ENCODE measurements around the gene PARD3B. TPM values are rescaled to one million over a fixed set of nuclear protein-coding genes. Genes with fewer than 3 reads are reported as not detected.

Gene PARD3B
- total RNA-seq, 2 experiments from 2014 or later, result 0.16 TPM; not detected in 1

- H3K27ac Mint-ChIP-seq, result no peak overlapping the region
- H3K4me3 Mint-ChIP-seq, result no peak overlapping the region
Measured at GRCh38 chr2:204632410-204632809, 87.1 kb downstream of the PARD3B start.

GRCh38 chr2:204634564-204634963 lies 89.3 kb downstream of the PARD3B start:
- Mint-ChIP-seq H3K4me1 (no peaks in the 10 kb centered on the region), H3K4me3 (no peak overlapping the region), H3K36me3 (no peaks in the 10 kb centered on the region), H3K27me3 (no peaks in the 10 kb centered on the region), H3K27ac (no peak overlapping the region), H3K9me3 (ENCODE audit: low read depth) (no peaks in the 10 kb centered on the region)
- DNase-seq (no peak), ATAC-seq (no peak)
- CTCF ChIA-PET, result no interaction called here

More at GRCh38 chr2:204632410-204632809, 87.1 kb downstream of the PARD3B start:
- no peaks in the 10 kb centered on the region for H3K9me3 Mint-ChIP-seq (ENCODE audit: low read depth)
- CTCF ChIA-PET, result no interaction called here
- ATAC-seq (no peak), DNase-seq (no peak)
- H3K27me3 Mint-ChIP-seq, result no peaks in the 10 kb centered on the region
- H3K36me3 Mint-ChIP-seq, result no peaks in the 10 kb centered on the region
- no peaks in the 10 kb centered on the region for H3K4me1 Mint-ChIP-seq

GRCh38 chr2:204635478-204635877 lies 90.2 kb downstream of the PARD3B start:
- H3K36me3 Mint-ChIP-seq, result no peaks in the 10 kb centered on the region
- ATAC-seq (no peak), DNase-seq (no peak)
- H3K4me1 Mint-ChIP-seq, result no peaks in the 10 kb centered on the region
- H3K27ac Mint-ChIP-seq, result no peak overlapping the region
- H3K9me3 Mint-ChIP-seq (ENCODE audit: low read depth), result no peaks in the 10 kb centered on the region
- H3K27me3 Mint-ChIP-seq, result no peaks in the 10 kb centered on the region
- no peak overlapping the region for H3K4me3 Mint-ChIP-seq
- CTCF ChIA-PET, result no interaction called here

GRCh38 chr2:204638471-204639194 lies 93.4 kb downstream of the PARD3B start:
- H3K27ac Mint-ChIP-seq, result no peak overlapping the region
- no peaks in the 10 kb centered on the region for H3K36me3 Mint-ChIP-seq
- no peaks in the 10 kb centered on the region for H3K4me1 Mint-ChIP-seq
- DNase-seq, result no peak
- ATAC-seq, result no peak
- no peak overlapping the region for H3K4me3 Mint-ChIP-seq
- CTCF ChIA-PET, result no interaction called here
- no peaks in the 10 kb centered on the region for H3K9me3 Mint-ChIP-seq (ENCODE audit: low read depth)
- no peaks in the 10 kb centered on the region for H3K27me3 Mint-ChIP-seq

GRCh38 chr2:204643326-204643725 lies 98.1 kb downstream of the PARD3B start:
- H3K9me3 Mint-ChIP-seq (ENCODE audit: low read depth), result no peaks in the 10 kb centered on the region
- H3K36me3 Mint-ChIP-seq, result no peaks in the 10 kb centered on the region
- ATAC-seq (no peak), DNase-seq (no peak)
- H3K4me3 Mint-ChIP-seq, result no peak overlapping the region
- no peak overlapping the region for H3K27ac Mint-ChIP-seq
- H3K4me1 Mint-ChIP-seq, result no peaks in the 10 kb centered on the region
- CTCF ChIA-PET, result no interaction called here
- H3K27me3 Mint-ChIP-seq, result no peaks in the 10 kb centered on the region

- Mint-ChIP-seq H3K27ac (no peak overlapping the region), H3K9me3 (ENCODE audit: low read depth) (no peaks in the 10 kb centered on the region), H3K36me3 (no peaks in the 10 kb centered on the region), H3K27me3 (no peaks in the 10 kb centered on the region), H3K4me3 (no peak overlapping the region), H3K4me1 (no peaks in the 10 kb centered on the region)
- ATAC-seq (no peak), DNase-seq (no peak)
- CTCF ChIA-PET, result no interaction called here
Measured at GRCh38 chr2:204645018-204645773, 99.9 kb downstream of the PARD3B start.

GRCh38 chr2:204647626-204648025 lies 102.4 kb downstream of the PARD3B start:
- Mint-ChIP-seq H3K4me1 (no peaks in the 10 kb centered on the region), H3K4me3 (no peak overlapping the region), H3K9me3 (ENCODE audit: low read depth) (peaks cover 4% of the 10 kb centered on the region), H3K36me3 (no peaks in the 10 kb centered on the region), H3K27me3 (no peaks in the 10 kb centered on the region), H3K27ac (no peak overlapping the region)
- DNase-seq, result no peak
- no peak for ATAC-seq
- CTCF ChIA-PET, result no interaction called here

- ATAC-seq, result no peak
- Mint-ChIP-seq H3K4me3 (no peak overlapping the region), H3K27me3 (no peaks in the 10 kb centered on the region), H3K36me3 (no peaks in the 10 kb centered on the region), H3K9me3 (ENCODE audit: low read depth) (peaks cover 4% of the 10 kb centered on the region), H3K27ac (no peak overlapping the region), H3K4me1 (no peaks in the 10 kb centered on the region)
- CTCF ChIA-PET, result no interaction called here
- DNase-seq, result no peak
Measured at GRCh38 chr2:204650611-204651010, 105.3 kb downstream of the PARD3B start.

GRCh38 chr2:204652063-204652462 lies 106.8 kb downstream of the PARD3B start:
- Mint-ChIP-seq H3K4me1 (no peaks in the 10 kb centered on the region), H3K27ac (no peak overlapping the region), H3K36me3 (no peaks in the 10 kb centered on the region), H3K9me3 (ENCODE audit: low read depth) (peaks cover 4% of the 10 kb centered on the region), H3K27me3 (no peaks in the 10 kb centered on the region), H3K4me3 (no peak overlapping the region)
- no peak for DNase-seq
- CTCF ChIA-PET, result no interaction called here
- ATAC-seq, result no peak

- Mint-ChIP-seq H3K27me3 (no peaks in the 10 kb centered on the region), H3K4me3 (no peak overlapping the region), H3K27ac (no peak overlapping the region), H3K36me3 (no peaks in the 10 kb centered on the region), H3K4me1 (no peaks in the 10 kb centered on the region), H3K9me3 (ENCODE audit: low read depth) (peaks cover 4% of the 10 kb centered on the region)
- CTCF ChIA-PET, result no interaction called here
- DNase-seq (no peak), ATAC-seq (no peak)
Measured at GRCh38 chr2:204654669-204655068, 109.4 kb downstream of the PARD3B start.

- no peaks in the 10 kb centered on the region for H3K36me3 Mint-ChIP-seq
- no peak for DNase-seq
- no peaks in the 10 kb centered on the region for H3K27me3 Mint-ChIP-seq
- H3K4me1 Mint-ChIP-seq, result no peaks in the 10 kb centered on the region
- H3K4me3 Mint-ChIP-seq, result no peak overlapping the region
- ATAC-seq, result no peak
- peaks cover 4% of the 10 kb centered on the region for H3K9me3 Mint-ChIP-seq (ENCODE audit: low read depth)
- CTCF ChIA-PET, result no interaction called here
- no peak overlapping the region for H3K27ac Mint-ChIP-seq
Measured at GRCh38 chr2:204655101-204655500, 109.8 kb downstream of the PARD3B start.

GRCh38 chr2:204655626-204656025 lies 110.4 kb downstream of the PARD3B start:
- H3K9me3 Mint-ChIP-seq (ENCODE audit: low read depth), result peaks cover 4% of the 10 kb centered on the region
- CTCF ChIA-PET, result no interaction called here
- H3K4me3 Mint-ChIP-seq, result no peak overlapping the region
- H3K27me3 Mint-ChIP-seq, result no peaks in the 10 kb centered on the region
- no peaks in the 10 kb centered on the region for H3K4me1 Mint-ChIP-seq
- H3K36me3 Mint-ChIP-seq, result no peaks in the 10 kb centered on the region
- H3K27ac Mint-ChIP-seq, result no peak overlapping the region
- ATAC-seq (no peak), DNase-seq (no peak)

GRCh38 chr2:204657024-204657423 lies 111.7 kb downstream of the PARD3B start:
- DNase-seq (no peak), ATAC-seq (no peak)
- Mint-ChIP-seq H3K27me3 (no peaks in the 10 kb centered on the region), H3K36me3 (no peaks in the 10 kb centered on the region), H3K27ac (no peak overlapping the region), H3K4me1 (no peaks in the 10 kb centered on the region), H3K4me3 (no peak overlapping the region), H3K9me3 (ENCODE audit: low read depth) (peaks cover 3% of the 10 kb centered on the region)
- CTCF ChIA-PET, result interaction anchor here (0.6 kb wide), 1 partner anchor 84 kb away, joined by 3 read pairs; no protein-coding TSS in a partner anchor

GRCh38 chr2:204662956-204663355 lies 117.7 kb downstream of the PARD3B start:
- Mint-ChIP-seq H3K9me3 (ENCODE audit: low read depth) (no peaks in the 10 kb centered on the region), H3K4me3 (no peak overlapping the region), H3K27me3 (no peaks in the 10 kb centered on the region), H3K27ac (no peak overlapping the region), H3K36me3 (no peaks in the 10 kb centered on the region), H3K4me1 (no peaks in the 10 kb centered on the region)
- no peak for ATAC-seq
- DNase-seq, result no peak
- CTCF ChIA-PET, result no interaction called here
